Frontal cortex (tissue), 4 donors: ENCODE data around the gene PPIE. TPM values are rescaled to one million over a fixed set of nuclear protein-coding genes. Genes with fewer than 3 reads are reported as not detected.
A peak's percentile ranks its signal among the peaks of the same experiment; 100 is the strongest.
"Not testable (repeated sequence)": the region's sequence is repeated elsewhere in the genome, so short reads cannot be mapped to it uniquely, and the experiment has no call there.

Source experiments
- DNase-seq, 2 donors: peaks; one replicate each; pipeline ENCODE4 v3.0.0; 2012; ENCODE audit warnings: low spot score in 2 of 2
- FAIRE-seq: peaks from 2 replicates; lab custom pipeline; 2012; peaks lifted over from hg19 to GRCh38; lab: Jason Lieb, UNC
- small RNA-seq: library from RNA; depleted of rRNA; stranded (forward); fragments of <200 nt; gene quantifications from one replicate; pipeline ENCODE3, GENCODE V24; 2014
- total RNA-seq: library from RNA; depleted of rRNA; stranded (reverse); fragments of >200 nt; gene quantifications from one replicate; pipeline ENCODE4 v1.2.3, GENCODE V29; 2014
- donor health status: control.
- donor health status: control.
- donor health status: control.

The PPIE gene
- total RNA-seq, 1 donor from 2014 or later = 25.3 TPM

DNA sequence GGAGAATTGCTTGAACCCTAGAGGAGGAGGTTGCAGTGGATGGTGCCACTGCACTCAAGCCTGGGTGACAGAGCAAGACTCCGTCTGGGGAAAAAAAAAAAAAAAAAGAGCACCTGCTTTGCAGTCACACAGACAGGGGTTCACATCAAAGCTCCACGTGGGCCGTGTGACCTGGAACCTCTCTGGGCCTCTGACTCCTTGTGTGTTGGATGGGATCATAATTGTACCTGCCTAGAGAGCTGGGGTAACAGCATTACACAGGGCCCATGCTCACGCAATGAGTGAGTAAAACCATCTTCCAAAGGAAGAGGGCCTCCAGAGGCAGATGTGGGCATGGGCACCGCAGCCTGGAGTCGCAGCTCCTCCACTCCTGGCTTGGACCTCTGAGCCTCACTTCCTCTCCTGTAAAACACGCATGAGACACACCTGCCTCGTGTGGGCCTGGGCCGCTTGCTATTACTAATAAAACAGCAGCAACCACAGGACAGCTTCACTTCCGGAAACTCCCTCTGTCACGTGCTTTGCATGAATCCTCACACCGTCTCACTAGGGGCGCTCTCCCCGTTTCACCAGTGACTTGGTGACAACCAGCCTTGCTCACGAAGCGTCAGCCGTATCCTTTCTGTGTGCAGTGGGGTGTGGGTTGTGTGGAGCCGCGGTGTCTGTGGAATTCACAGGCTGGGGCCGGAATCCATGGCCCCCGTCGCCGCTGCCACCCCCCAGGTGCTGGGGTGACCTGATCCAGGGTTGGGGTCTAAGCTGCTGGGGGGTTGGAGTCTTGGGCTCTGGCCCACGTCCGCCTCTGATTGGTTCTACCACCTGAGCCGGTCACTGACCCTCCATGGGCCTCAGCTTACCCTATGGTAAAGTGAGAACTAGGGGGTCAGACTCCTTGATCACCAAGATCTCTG, 60.4 kb downstream of the PPIE start:
- FAIRE-seq, DNase-seq: not testable (repeated sequence)

DNA sequence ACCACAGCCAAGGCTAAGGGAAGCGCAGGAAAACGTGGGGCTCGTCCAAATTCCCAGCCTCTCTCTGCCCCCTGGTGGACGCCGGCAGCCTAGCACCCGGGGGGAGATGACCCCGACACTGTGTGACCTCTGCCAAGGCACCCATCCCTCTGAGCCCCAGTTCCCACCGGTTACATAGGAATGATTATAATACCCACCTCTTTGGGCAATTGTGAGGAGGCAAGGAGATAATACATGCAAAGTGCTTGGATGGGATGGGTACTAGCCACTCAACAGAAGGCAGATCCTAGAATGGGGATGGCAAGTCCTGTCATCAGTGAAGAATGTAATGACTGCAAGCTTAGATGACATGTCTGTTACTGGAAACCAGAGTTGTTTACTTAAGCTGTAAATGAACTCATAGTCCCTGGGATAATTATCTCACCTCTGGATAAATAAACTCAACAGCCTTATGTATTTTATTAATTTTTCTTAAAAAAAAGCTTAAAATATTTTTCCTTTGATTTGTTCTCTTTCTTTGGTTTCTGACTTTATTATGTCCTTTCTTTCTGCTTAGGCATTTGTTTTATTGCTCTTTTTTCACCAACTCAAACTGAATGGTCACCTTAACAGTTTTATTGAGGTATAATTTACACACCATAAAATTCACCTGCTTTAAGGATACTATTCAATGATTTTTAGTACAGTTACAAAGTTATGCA, 61.2 kb downstream of the PPIE start:
- peak; percentile 65 to 70 for DNase-seq
- no peak for FAIRE-seq

DNA sequence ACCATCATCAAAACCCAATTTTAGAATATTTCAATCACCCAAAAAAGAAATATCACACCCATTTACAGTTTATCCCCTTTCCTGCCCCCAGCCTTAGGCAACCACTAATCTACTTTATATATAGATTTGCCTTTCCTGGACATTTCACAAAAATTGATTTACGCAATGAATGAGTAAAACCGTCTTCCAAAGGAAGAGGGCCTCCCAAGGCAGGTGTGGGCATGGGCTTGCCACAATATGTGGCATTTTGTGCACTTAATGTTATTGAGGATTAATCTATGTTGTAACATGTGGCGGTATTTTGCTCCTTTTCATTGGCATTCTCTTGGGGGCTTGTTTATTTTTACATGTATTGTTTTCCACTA, 61.8 kb downstream of the PPIE start:
- DNase-seq (no peak), FAIRE-seq (no peak)

DNA sequence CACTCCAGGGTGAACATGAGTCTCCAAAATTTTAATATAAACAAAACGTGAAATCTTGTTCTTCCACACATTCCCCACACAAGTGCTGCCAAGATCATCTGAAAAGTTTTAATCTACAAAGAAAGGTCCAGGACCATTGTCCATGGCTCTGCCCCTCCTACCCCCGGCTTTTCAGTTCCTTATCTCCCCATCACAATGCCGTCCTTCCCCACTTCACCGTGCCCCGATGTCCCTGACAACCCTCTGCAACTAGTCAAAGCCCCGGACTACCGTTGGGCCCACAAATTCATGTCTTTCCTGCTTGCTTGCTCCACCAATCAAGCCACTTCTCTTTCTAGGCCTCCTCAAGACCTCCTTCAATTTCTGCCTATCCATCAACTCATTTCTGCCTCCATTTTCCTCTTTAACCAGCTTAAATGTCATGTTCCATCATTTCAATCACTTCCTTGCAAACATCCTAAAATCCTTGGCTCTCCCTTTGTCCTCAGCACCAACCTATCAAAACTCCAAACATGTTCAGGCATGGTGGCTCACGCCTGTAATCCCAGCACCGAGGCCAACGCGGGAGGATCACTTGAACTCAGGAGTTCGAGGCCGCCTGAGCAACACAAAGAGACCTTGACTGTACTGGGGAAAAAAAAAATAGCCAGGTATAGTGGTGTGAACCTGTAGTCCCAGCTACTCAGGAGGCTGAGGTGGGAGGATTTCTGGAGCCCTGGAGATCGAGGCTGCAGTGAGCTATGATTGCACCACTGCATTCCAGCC, 64.0 kb downstream of the PPIE start:
- FAIRE-seq (no peak), DNase-seq (no peak)

DNA sequence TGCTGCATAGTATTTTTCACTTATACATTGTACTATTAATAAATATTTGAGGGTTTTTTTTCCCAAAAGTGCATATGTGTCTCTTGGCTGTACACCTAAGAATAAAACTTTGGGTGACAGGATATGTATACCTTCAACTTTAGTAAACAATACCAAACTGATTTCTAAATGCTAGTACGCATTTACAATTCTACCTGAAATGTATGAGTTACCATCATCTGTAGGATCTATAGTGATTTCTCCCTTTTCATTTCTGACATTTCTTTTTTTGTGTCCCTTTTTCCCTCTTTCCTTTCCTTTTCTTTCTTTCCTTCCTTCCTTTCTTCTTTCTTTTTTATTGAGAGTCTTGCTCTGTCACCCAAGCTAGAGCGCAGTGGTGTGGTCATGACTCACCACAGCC, 66.7 kb downstream of the PPIE start:
- no peak for FAIRE-seq
- DNase-seq = no peak

DNA sequence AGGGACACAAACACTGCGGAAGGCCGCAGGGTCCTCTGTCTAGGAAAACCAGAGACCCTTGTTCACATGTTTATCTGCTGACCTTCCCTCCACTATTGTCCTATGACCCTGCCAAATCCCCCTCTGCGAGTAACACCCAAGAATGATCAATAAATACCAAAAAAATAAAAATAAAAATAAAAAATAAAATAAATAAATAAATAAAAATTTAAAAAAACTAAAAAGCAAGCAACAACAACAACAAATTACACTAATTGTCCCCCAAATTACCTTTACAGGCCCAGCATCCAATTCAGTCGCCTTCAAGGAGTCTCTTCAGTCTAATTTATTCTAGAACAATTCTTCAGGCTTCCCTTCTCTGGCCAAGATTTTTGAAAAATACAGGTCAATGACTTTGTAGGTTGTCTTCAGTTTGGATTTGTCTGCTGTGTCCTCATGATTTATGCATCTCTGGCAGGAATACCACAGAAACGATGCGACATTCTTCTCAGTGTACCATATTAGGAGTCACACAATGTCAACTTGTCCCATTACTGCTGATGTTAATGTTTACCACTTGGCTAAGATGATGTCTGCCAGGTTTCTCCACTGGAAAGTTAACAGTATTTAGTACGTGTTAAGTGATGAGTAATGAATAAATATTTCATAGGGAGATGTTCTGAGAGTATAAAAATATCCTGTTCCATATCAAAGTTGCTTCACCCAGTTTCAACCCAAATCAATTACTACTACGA, 70.3 kb downstream of the PPIE start:
- DNase-seq = no peak
- no peak for FAIRE-seq

DNA sequence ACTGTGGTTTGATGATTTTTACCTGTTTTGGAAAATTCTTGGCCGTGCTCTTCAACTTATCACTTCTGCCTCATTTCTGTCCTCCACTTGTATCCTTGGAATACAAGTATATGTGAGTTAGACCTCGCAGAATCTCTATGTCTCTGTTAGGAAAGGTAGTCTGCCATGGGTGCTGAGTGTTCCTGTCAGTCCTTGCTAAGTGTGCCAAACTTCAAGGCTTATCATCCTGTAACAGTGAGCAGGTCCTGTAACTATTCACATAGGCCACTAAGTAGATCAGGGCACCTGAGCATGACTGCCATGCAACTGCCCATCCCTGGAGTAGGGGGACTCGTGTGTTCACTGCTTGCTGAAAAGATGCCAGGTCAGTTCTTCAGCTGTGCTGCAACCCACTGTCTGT, 74.2 kb downstream of the PPIE start:
- no peak for DNase-seq

More for the DNA sequence above, 74.2 kb downstream of the PPIE start:
- no peak for FAIRE-seq

Small RNA genes within 50 kb of the gene (small RNA-seq; reads per million reads assigned to genes)
- gene AL033527.1 (not detected), gene RNU7-121P (not detected)

Other genes with a start within 250 kb of the PPIE start
- 0.41 TPM for gene BMP8A, start 247.2 kb upstream of the PPIE start, total RNA-seq
- 126 TPM for gene PABPC4, start 162.1 kb upstream of the PPIE start, total RNA-seq
- gene HEYL, start 99.2 kb upstream of the PPIE start, total RNA-seq = 0.41 TPM
- gene NT5C1A, start 66.8 kb upstream of the PPIE start, total RNA-seq = 2.4 TPM
- gene HPCAL4, start 47.4 kb upstream of the PPIE start, total RNA-seq = 75.4 TPM
- gene OXCT2, start 32.5 kb downstream of the PPIE start, total RNA-seq = 0.82 TPM
- gene BMP8B, start 50.0 kb downstream of the PPIE start, total RNA-seq = 0.41 TPM
- 47.3 TPM for gene TRIT1, start 144.6 kb downstream of the PPIE start, total RNA-seq
- gene MYCL, start 163.0 kb downstream of the PPIE start, total RNA-seq = 9.4 TPM
- 15.5 TPM for gene MFSD2A, start 216.3 kb downstream of the PPIE start, total RNA-seq